ENCODE results near the gene DTNBP1. TPM values are rescaled to one million over a fixed set of nuclear protein-coding genes. Genes with fewer than 3 reads are reported as not detected.

Gene DTNBP1
- total and polyA plus RNA-seq, 2 of the 13 experiments (the other 11 are each of a cell fraction or from before 2014, with no cell fraction given) = 6.6 to 19.1 TPM

DNA sequence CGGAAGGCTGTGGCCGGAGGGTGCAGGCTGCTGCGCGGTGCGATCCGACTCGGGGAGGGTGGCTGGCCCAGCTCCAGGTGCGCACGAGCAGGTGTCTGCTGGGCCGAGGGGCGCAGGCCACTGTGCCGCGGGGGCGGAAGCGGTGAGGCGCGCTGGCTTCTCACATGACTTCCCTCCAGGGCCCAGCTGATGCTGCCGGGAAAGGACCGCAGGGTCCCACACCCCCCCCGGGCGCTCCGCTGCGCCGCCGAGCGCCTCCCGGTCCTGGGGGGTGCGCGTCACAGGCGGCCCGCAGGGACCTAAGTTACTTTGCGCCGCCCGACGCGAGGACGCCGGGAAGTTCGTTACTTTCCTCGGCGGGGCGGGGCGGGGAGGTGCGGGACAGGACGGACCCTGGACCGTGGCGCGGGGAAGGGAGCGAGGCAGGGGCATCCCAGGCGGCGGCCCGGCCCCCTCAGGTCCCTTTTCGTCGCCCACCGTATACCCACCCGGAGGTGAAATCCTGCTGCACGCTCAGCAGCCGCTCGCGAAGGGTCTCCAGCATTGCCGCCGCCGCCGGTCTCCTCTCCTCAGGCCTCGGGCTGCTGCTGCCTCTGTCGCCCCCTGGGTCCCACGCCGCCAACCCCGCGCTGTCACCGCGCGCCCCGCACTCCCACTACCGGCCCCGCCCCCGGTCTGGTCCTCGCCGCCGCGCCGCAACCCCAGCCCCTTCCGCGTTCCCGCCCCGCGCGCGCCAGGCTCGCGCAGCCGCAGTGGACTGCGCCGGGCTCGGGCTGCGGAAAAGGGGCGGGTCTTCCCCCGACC lies at the start of gene DTNBP1 (continued):
- TF ChIP-seq, protein P1, sequence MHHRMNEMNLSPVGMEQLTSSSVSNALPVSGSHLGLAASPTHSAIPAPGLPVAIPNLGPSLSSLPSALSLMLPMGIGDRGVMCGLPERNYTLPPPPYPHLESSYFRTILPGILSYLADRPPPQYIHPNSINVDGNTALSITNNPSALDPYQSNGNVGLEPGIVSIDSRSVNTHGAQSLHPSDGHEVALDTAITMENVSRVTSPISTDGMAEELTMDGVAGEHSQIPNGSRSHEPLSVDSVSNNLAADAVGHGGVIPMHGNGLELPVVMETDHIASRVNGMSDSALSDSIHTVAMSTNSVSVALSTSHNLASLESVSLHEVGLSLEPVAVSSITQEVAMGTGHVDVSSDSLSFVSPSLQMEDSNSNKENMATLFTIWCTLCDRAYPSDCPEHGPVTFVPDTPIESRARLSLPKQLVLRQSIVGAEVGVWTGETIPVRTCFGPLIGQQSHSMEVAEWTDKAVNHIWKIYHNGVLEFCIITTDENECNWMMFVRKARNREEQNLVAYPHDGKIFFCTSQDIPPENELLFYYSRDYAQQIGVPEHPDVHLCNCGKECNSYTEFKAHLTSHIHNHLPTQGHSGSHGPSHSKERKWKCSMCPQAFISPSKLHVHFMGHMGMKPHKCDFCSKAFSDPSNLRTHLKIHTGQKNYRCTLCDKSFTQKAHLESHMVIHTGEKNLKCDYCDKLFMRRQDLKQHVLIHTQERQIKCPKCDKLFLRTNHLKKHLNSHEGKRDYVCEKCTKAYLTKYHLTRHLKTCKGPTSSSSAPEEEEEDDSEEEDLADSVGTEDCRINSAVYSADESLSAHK (CRISPR knock-in tag; IDR thresholded peaks at IDR 0.05; ENCODE audit: borderline replicate concordance) = no peak
- TF ChIP-seq ZNF773 (CRISPR knock-in tag; IDR thresholded peaks at IDR 0.05; ENCODE audit: borderline replicate concordance) (peak; percentile 83), KMT2A (CRISPR knock-in tag; IDR thresholded peaks at IDR 0.05) (peak; percentile 95), TBL1XR1 (IDR thresholded peaks at IDR 0.05; ENCODE audit: borderline replicate concordance, low read length, partially characterized antibody) (no peak), ZNF709 (CRISPR knock-in tag; IDR thresholded peaks at IDR 0.05) (no peak; the same call in none of the 2 replicates), SOX5 (CRISPR knock-in tag; IDR thresholded peaks at IDR 0.05; ENCODE audit: borderline replicate concordance) (no peak; the same call in 1 of the 2 replicates), CC2D1A (CRISPR knock-in tag; IDR thresholded peaks at IDR 0.05) (no peak), ATRX (CRISPR knock-in tag; IDR thresholded peaks at IDR 0.05; ENCODE audit: borderline replicate concordance) (no peak), RARA (CRISPR knock-in tag; IDR thresholded peaks at IDR 0.05) (no peak), KAT8 (CRISPR knock-in tag; IDR thresholded peaks at IDR 0.05) (peak; percentile 78), JUNB (CRISPR knock-in tag; IDR thresholded peaks at IDR 0.05; ENCODE audit: borderline replicate concordance) (no peak), ZNF713 (CRISPR knock-in tag; IDR thresholded peaks at IDR 0.05) (no peak), KDM1A (CRISPR knock-in tag; IDR thresholded peaks at IDR 0.05) (no peak), KLF6 (CRISPR knock-in tag; IDR thresholded peaks at IDR 0.05) (0 out of 2 replicates have a peak, but pooled peaks have one; percentile 18)
- TF ChIP-seq, protein P2, sequence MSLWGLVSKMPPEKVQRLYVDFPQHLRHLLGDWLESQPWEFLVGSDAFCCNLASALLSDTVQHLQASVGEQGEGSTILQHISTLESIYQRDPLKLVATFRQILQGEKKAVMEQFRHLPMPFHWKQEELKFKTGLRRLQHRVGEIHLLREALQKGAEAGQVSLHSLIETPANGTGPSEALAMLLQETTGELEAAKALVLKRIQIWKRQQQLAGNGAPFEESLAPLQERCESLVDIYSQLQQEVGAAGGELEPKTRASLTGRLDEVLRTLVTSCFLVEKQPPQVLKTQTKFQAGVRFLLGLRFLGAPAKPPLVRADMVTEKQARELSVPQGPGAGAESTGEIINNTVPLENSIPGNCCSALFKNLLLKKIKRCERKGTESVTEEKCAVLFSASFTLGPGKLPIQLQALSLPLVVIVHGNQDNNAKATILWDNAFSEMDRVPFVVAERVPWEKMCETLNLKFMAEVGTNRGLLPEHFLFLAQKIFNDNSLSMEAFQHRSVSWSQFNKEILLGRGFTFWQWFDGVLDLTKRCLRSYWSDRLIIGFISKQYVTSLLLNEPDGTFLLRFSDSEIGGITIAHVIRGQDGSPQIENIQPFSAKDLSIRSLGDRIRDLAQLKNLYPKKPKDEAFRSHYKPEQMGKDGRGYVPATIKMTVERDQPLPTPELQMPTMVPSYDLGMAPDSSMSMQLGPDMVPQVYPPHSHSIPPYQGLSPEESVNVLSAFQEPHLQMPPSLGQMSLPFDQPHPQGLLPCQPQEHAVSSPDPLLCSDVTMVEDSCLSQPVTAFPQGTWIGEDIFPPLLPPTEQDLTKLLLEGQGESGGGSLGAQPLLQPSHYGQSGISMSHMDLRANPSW (CRISPR knock-in tag; IDR thresholded peaks at IDR 0.05; ENCODE audit: borderline replicate concordance) = no peak
- TF ChIP-seq, protein P3, sequence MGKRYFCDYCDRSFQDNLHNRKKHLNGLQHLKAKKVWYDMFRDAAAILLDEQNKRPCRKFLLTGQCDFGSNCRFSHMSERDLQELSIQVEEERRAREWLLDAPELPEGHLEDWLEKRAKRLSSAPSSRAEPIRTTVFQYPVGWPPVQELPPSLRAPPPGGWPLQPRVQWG (CRISPR knock-in tag; IDR thresholded peaks at IDR 0.05; ENCODE audit: borderline replicate concordance, low read depth) = no peak
- TF ChIP-seq, protein P4, sequence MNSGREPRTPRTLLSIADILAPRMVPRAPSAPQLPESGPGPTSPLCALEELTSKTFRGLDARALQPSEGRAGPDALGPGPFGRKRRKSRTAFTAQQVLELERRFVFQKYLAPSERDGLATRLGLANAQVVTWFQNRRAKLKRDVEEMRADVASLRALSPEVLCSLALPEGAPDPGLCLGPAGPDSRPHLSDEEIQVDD (CRISPR knock-in tag; IDR thresholded peaks at IDR 0.05; ENCODE audit: borderline replicate concordance) = peak; percentile 91; the same call in 1 of the 2 replicates
- TF ChIP-seq, protein P5, sequence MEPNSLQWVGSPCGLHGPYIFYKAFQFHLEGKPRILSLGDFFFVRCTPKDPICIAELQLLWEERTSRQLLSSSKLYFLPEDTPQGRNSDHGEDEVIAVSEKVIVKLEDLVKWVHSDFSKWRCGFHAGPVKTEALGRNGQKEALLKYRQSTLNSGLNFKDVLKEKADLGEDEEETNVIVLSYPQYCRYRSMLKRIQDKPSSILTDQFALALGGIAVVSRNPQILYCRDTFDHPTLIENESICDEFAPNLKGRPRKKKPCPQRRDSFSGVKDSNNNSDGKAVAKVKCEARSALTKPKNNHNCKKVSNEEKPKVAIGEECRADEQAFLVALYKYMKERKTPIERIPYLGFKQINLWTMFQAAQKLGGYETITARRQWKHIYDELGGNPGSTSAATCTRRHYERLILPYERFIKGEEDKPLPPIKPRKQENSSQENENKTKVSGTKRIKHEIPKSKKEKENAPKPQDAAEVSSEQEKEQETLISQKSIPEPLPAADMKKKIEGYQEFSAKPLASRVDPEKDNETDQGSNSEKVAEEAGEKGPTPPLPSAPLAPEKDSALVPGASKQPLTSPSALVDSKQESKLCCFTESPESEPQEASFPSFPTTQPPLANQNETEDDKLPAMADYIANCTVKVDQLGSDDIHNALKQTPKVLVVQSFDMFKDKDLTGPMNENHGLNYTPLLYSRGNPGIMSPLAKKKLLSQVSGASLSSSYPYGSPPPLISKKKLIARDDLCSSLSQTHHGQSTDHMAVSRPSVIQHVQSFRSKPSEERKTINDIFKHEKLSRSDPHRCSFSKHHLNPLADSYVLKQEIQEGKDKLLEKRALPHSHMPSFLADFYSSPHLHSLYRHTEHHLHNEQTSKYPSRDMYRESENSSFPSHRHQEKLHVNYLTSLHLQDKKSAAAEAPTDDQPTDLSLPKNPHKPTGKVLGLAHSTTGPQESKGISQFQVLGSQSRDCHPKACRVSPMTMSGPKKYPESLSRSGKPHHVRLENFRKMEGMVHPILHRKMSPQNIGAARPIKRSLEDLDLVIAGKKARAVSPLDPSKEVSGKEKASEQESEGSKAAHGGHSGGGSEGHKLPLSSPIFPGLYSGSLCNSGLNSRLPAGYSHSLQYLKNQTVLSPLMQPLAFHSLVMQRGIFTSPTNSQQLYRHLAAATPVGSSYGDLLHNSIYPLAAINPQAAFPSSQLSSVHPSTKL (CRISPR knock-in tag; IDR thresholded peaks at IDR 0.05) = peak; percentile 76; the same call in 1 of the 2 replicates
- TF ChIP-seq, protein P6, sequence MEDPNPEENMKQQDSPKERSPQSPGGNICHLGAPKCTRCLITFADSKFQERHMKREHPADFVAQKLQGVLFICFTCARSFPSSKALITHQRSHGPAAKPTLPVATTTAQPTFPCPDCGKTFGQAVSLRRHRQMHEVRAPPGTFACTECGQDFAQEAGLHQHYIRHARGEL (CRISPR knock-in tag; IDR thresholded peaks at IDR 0.05) = no peak

Data from HepG2 (cell line).